ENCODE measurements around the gene NAPSA.

Gene NAPSA

GRCh38 chr19:50318438-50318837 is 47.0 kb downstream of the NAPSA start:
- no peak for DNase-seq (ENCODE audit: extremely low read depth in 1 of 2, low read depth in 1 of 2)

- no peak for DNase-seq (ENCODE audit: extremely low read depth in 1 of 2, low read depth in 1 of 2)
Observed at GRCh38 chr19:50317115-50317514, 48.3 kb downstream of the NAPSA start.

DNA sequence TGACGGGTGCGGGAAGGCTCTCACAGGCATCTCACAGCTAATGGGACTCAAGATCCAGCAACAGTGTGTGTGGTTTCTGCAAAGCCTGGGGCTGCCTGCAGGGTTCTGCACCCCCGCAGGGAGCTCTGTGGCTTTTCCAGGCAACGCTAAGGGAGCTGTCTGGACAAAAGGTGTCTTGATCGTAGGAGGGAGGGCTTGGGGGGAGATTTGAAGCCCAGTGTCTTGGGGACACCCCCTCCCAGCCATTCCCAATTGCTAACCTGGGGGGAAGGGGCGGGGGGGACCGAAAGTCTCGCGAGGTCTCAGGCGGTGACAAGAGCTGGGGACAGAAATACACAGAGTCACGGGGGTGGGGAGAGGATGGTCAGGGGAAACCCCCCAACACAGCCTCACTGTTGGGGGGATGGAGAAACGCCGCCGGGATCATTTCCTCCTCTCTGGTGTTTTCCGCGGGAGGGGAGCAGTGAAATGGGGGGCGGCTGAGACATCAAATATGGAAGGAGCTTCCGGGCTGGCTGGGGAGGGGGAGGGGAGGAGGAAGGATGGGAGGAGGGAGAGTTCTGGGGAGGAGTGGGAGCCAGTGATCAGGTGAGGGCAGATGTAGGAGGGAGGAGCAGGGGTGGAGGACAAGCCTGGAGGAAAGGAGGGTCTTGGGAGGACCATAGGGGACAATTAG is 49.5 kb downstream of the NAPSA start:
- no peak for DNase-seq (ENCODE audit: extremely low read depth in 1 of 2, low read depth in 1 of 2)

DNA sequence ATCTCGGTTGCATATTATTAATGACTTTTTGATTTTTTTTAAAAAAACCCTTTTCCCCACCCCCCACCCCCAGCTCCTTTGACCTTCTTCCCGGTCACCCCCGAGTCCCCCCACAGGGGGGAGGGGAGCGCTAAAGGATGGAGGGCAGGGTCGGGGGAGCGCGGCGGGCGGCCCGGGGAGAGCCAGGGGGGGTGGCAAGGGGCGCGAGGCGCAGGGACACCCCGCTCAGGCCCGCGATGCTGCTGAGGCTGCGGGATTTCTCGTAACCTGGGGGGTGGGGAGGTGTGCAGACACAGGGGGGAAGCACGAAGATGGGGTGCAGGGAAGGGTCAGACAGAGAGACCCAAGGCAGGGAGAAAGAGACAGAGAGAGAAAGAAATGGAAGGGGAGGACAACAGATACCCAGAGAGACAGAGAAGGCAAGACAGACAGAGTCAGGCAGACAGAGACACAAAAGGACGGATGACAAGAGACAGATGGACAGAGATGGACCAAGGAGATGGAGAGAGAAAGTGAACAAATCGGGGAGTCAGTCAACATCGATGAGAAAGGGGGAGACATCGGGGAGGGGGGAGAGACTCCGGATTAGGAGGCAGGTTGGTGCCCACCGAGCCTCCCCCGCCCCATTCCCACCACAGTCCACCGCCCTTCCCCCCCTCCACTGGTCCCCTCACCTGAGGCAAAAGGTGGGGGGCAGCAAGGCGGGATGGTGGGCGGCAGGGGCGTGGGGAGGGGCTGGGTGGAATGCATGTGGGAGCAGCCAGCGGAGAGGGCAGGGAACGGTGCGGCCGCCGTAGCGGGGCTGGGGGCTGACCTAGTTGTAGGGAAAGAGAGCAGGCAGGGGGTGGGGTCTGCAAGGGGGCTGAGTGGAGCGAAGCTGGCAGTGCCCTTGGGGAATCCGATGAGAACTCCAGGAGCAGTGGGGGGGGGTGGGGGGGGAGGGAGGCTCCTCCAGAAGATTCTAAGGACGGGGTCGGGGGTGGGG is 50.4 kb downstream of the NAPSA start:
- DNase-seq (ENCODE audit: extremely low read depth in 1 of 2, low read depth in 1 of 2): no peak

DNA sequence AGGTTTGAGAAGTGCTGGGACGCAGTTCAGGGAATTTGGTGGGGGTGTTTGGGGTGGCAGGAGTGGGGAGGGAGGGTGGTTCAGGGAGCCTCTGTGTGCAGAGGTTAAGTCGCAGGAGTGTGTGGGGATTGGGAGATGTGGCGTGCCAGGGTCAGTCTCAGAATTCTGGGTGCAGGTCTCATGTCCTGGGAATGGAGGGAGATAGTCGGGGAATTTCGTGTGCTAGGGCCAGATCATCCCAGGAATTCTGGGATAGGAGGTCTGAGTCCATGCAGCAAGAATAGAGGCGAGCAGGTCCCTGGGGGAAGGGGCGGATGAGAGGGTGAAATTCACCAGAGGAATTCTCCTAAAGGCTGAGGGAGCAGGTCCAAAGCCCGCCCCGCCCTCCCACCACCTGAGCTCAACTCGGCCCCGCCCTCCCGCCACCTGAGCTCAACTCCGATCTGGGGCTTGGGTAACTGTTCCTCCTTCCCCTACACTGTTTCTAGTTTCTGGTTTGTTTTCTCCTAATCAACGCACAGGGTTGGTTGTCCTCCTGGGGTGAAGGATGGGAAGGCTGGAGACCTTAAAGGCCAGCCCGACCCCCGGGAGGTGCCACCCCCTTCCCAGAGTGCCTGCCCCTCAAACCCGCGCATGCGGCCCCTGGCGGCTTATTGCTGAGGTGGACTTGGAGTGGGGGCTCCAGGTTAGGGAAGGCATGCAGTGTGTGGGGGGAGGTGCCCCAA is 51.5 kb downstream of the NAPSA start:
- no peak for DNase-seq (ENCODE audit: extremely low read depth in 1 of 2, low read depth in 1 of 2)

DNA sequence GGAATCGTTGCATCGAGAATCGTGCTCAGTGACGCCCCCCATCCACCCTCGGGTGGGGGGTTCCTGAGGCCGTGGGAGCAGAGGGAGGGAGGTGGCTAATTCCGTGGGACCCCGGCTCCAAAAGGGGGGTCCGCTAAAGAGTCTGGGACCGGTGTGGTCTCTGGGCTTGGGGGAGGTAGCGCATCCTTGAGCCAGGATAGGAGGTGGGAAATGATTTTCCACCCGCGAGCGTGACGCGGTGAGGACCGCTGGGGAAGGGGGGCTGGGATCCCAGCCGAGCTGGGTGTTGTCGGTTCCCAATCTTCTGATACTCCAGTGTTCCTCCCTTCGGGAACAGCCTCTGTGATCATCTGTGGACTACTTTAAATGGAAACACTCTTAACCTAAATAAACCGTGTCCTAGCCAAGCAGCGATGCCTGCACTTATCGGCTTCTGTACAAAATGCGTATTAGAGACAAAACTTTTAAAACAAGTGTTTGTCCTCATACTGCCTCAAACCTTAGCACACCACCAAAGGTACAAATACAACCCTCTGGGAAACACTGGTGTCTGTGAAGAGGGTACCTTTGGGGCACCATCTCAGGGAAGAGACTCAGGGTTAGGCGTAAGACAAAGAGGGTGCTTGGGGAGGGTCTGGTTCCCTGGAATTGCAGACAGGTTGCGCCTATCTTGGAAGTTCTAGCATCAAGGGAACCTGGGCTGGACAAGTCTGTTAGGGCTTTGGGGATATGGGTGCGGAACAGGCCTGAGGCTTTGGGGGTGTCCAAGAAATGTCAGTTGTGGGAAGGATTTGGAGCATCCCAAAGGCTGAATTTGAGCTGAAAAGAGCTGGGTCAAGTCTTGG is 52.2 kb downstream of the NAPSA start:
- no peak for DNase-seq (ENCODE audit: extremely low read depth in 1 of 2, low read depth in 1 of 2)

DNA sequence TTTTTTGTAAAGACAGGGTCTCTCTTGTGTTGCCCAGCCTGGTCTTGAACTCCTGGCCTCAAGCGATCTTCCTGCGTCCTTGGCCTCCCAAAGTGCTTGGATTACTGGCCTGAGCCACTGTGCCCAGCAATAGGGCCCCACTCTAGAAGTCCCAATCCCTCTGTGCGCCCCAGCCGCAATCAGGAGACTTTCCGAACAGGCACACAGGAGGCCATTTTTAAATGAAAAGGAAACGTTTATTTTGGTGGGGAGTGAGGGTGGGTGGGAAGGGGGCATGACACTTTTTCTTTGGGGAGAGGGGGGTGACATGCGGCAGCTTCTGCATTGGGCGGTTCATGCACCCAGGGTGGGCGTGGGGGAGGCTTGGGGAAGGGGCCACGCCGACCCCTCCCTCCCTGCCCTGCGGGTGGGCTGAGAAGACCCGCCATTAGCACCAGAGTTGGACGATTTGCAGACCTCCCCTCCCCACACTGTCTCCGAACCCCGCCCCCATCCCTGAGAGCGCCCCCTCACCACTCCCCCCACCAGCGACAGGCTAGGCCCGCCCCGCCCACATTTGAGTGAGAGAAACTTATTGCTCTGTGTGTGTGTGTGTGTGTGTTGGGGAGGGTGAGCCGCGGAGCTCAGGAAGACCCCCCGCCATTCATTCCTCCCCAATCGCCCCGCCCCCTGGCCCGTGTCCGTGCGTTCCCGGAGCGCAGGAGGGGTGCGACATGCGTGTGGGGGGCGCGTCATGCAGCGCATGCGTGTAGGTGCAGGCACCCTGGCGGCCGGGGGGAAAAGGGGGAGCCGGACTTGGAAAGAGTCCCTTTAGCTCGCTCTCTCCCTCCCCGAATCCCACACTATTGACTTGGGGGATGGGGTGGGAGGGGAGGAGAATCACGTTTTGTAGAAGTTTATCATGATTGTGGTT is 53.5 kb downstream of the NAPSA start:
- DNase-seq (ENCODE audit: extremely low read depth in 1 of 2, low read depth in 1 of 2): no peak

GRCh38 chr19:50310759-50311465 is 54.5 kb downstream of the NAPSA start:
- no peak for DNase-seq (ENCODE audit: extremely low read depth in 1 of 2, low read depth in 1 of 2)

- DNase-seq (ENCODE audit: extremely low read depth in 1 of 2, low read depth in 1 of 2): no peak
Observed at GRCh38 chr19:50309396-50310125, 55.9 kb downstream of the NAPSA start.

- DNase-seq (ENCODE audit: extremely low read depth in 1 of 2, low read depth in 1 of 2): no peak
Observed at GRCh38 chr19:50308991-50309390, 56.4 kb downstream of the NAPSA start.
